Liver (tissue), 3 donors: ENCODE data around the gene VWDE.

Experiments
- ATF3 ChIP-seq: IDR thresholded peaks from 2 replicates; pipeline ENCODE4 v1.6.1; 2016; ENCODE audit warnings: antibody characterized with exemption
- CTCF ChIP-seq: fragments of 150-350 bp; IDR thresholded peaks from 2 replicates; pipeline ENCODE4 v1.5.1; 2017; ENCODE audit warnings: improper control_type of control experiment, low read depth, low read length; ENCODE audit not compliant: missing input control
- EGR1 ChIP-seq, 2 donors: IDR thresholded peaks; 2 replicates each; pipeline ENCODE4 v1.6.1; 2016 to 2018; ENCODE audit warnings: antibody characterized with exemption in 2 of 2, low read depth in 2 of 2
- JUND ChIP-seq, 2 donors: IDR thresholded peaks; 2 replicates each; pipeline ENCODE4 v1.6.1; 2016; ENCODE audit warnings: antibody characterized with exemption in 2 of 2
- REST ChIP-seq: IDR thresholded peaks from 2 replicates; pipeline ENCODE4 v1.6.1; 2016; ENCODE audit warnings: antibody characterized with exemption, mild to moderate bottlenecking
- SP1 ChIP-seq: IDR thresholded peaks from 2 replicates; pipeline ENCODE4 v1.6.1; 2018; ENCODE audit warnings: antibody characterized with exemption, mild to moderate bottlenecking
- TAF1 ChIP-seq: conservative IDR thresholded peaks from 2 replicates; pipeline ENCODE4 v1.6.1; 2016; ENCODE audit warnings: antibody characterized with exemption, mild to moderate bottlenecking
- ZBTB33 ChIP-seq: IDR thresholded peaks from 2 replicates; pipeline ENCODE4 v1.6.1; 2016; ENCODE audit warnings: antibody characterized with exemption
- donor health status: healthy.
- donor health status: healthy.

GRCh38 chr7:12425311-12425710, 21.6 kb upstream of the VWDE start:
- no peak for TF ChIP-seq EGR1 (IDR thresholded peaks at IDR 0.05; ENCODE audit: low read depth in 2 of 2)
- TF ChIP-seq SP1, result no peak
- no peak for TF ChIP-seq REST
- TF ChIP-seq ZBTB33, result no peak
- no peak for TF ChIP-seq CTCF
- no peak for TF ChIP-seq TAF1
- TF ChIP-seq ATF3, result no peak
- no peak for TF ChIP-seq JUND (IDR thresholded peaks at IDR 0.05)
